GM23248 (cell line): ENCODE data around the gene MAGI1.

Source experiments
- EZH2 ChIP-seq: fragments of 200-600 bp; sonication (generic); IDR thresholded peaks from 2 replicates; pipeline ENCODE4 v1.6.1; 2018; ENCODE audit warnings: antibody characterized with exemption, mild to moderate bottlenecking; ENCODE audit not compliant: insufficient read depth, poor library complexity, severe bottlenecking
- EZH2phosphoT487 ChIP-seq: fragments of 200-600 bp; sonication (generic); IDR thresholded peaks from 2 replicates; pipeline ENCODE4 v1.6.1; 2018; ENCODE audit warnings: antibody characterized with exemption, moderate library complexity, mild to moderate bottlenecking, low read depth; ENCODE audit not compliant: insufficient read depth

DNA sequence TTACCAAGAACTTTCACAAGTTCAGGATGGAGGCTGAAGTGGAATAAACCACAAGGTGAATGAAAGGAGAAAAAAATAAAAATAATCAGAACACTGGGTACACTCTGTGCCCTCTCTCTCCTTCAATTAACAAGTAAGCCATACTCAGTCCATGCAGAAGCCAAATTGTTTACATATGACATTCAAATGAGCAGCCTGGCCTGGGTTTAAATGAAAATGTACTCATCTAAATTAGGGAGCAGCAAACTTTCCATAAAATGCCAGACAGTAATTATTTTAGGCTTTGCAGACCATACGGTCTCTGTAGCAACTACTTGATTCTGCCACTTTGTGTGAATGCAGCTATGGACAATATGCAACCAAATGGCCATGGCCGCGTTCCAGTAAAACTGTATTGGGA is 376.6 kb downstream of the MAGI1 start:
- TF ChIP-seq EZH2, result no peak
- no peak for TF ChIP-seq EZH2phosphoT487
